Liver (tissue), 9 donors: Measurements from ENCODE around the gene COL5A1. TPM values are rescaled to one million over a fixed set of nuclear protein-coding genes. Genes with fewer than 3 reads are reported as not detected.

ENCODE experiments used
- DNase-seq: peaks from one replicate; pipeline ENCODE4 v3.0.0-alpha.2; 2017; ENCODE audit warnings: low spot score
- H3K27ac ChIP-seq, 2 donors: one replicate each; pipeline ENCODE4 v1.7.0; 2013; ENCODE audit warnings: inconsistent platforms in 2 of 2, low read length in 2 of 2, control low read depth in 1 of 2, low read depth in 1 of 2, mild to moderate bottlenecking in 1 of 2
- H3K27me3 ChIP-seq, 4 donors: one replicate each; pipeline versions ENCODE4 v1.6.1 to v1.7.0; 2013; ENCODE audit warnings: low read length in 3 of 4, inconsistent platforms in 1 of 4, mild to moderate bottlenecking in 1 of 4, moderate library complexity in 1 of 4; ENCODE audit not compliant: control insufficient read depth in 4 of 4, insufficient read depth in 4 of 4
- H3K36me3 ChIP-seq, 4 donors: one replicate each; pipeline versions ENCODE4 v1.6.1 to v1.7.0; 2013; ENCODE audit warnings: low read length in 3 of 4, mild to moderate bottlenecking in 3 of 4, low read depth in 1 of 4, moderate library complexity in 1 of 4; ENCODE audit not compliant: control insufficient read depth in 4 of 4, insufficient read depth in 3 of 4
- H3K4me1 ChIP-seq, 4 donors: one replicate each; pipeline versions ENCODE4 v1.6.1 to v1.7.0; 2013; ENCODE audit warnings: low read length in 3 of 4, mild to moderate bottlenecking in 3 of 4, moderate library complexity in 1 of 4; ENCODE audit not compliant: control insufficient read depth in 4 of 4, insufficient read depth in 4 of 4
- H3K4me3 ChIP-seq, 3 donors: one replicate each; pipeline versions ENCODE4 v1.6.1 to v1.7.0; 2013; ENCODE audit warnings: low read length in 3 of 3, control low read depth in 1 of 3, low read depth in 1 of 3, mild to moderate bottlenecking in 1 of 3
- H3K9ac ChIP-seq, 2 donors: one replicate each; pipeline ENCODE4 v1.7.0; 2013; ENCODE audit warnings: low read length in 2 of 2, mild to moderate bottlenecking in 2 of 2, moderate library complexity in 2 of 2, control low read depth in 1 of 2, low read depth in 1 of 2
- H3K9me3 ChIP-seq, 4 donors: one replicate each; pipeline versions ENCODE4 v1.6.1 to v1.7.0; 2013; ENCODE audit warnings: low read length in 3 of 4; ENCODE audit not compliant: control insufficient read depth in 4 of 4
- EGR1 ChIP-seq, 2 donors: IDR thresholded peaks; 2 replicates each; pipeline ENCODE4 v1.6.1; 2016 to 2018; ENCODE audit warnings: antibody characterized with exemption in 2 of 2, low read depth in 2 of 2
- FOXA1 ChIP-seq: IDR thresholded peaks from 2 replicates; pipeline ENCODE4 v1.6.1; 2016; ENCODE audit warnings: antibody characterized with exemption
- FOXA2 ChIP-seq: IDR thresholded peaks from 2 replicates; pipeline ENCODE4 v1.6.1; 2016; ENCODE audit warnings: antibody characterized with exemption
- GABPA ChIP-seq, 2 donors: IDR thresholded peaks in 1 of 2; conservative IDR thresholded peaks in 1 of 2; 2 replicates each; pipeline ENCODE4 v1.6.1; 2016; ENCODE audit warnings: antibody characterized with exemption in 2 of 2, mild to moderate bottlenecking in 1 of 2, moderate library complexity in 1 of 2
- HNF4A ChIP-seq, 2 donors: conservative IDR thresholded peaks; 2 replicates each; pipeline ENCODE4 v1.6.1; 2016; ENCODE audit warnings: antibody characterized with exemption in 2 of 2, mild to moderate bottlenecking in 2 of 2
- HNF4G ChIP-seq: IDR thresholded peaks from 2 replicates; pipeline ENCODE4 v1.6.1; 2016; ENCODE audit warnings: antibody characterized with exemption
- NR2F2 ChIP-seq: IDR thresholded peaks from 2 replicates; pipeline ENCODE4 v1.6.1; 2016; ENCODE audit warnings: antibody characterized with exemption
- RXRA ChIP-seq, 2 donors: IDR thresholded peaks; 2 replicates each; pipeline ENCODE4 v1.6.1; 2017 to 2018; ENCODE audit warnings: antibody characterized with exemption in 2 of 2, mild to moderate bottlenecking in 1 of 2
- SP1 ChIP-seq: IDR thresholded peaks from 2 replicates; pipeline ENCODE4 v1.6.1; 2018; ENCODE audit warnings: antibody characterized with exemption, mild to moderate bottlenecking
- YY1 ChIP-seq: IDR thresholded peaks from 2 replicates; pipeline ENCODE4 v1.6.1; 2016; ENCODE audit warnings: antibody characterized with exemption, mild to moderate bottlenecking
- WGBS: extraction: QIAGEN DNeasy Blood & Tissue Kit; methylation state at CpG from one replicate; pipeline ENCODE4 v1.1.7; 2013; 5-methylcytosine and 5-hydroxymethylcytosine counted together
- polyA plus RNA-seq, 2 donors: library from polyadenylated mRNA; stranded (reverse) in 1 of 2; unstranded in 1 of 2; fragments of 200-250 nt in 1 of 2; fragments of >200 nt in 1 of 2; fragmentation: Nextera tagmentation in 1 of 2; extraction: Ambion mirVana in 1 of 2; gene quantifications; one replicate each; pipeline versions ENCODE4 v1.2.1 to v1.2.3, GENCODE V29; 2013 to 2015
- total RNA-seq, 2 donors: library from RNA; depleted of rRNA; stranded (reverse); fragments of >200 nt; gene quantifications; one replicate each; pipeline ENCODE4 v1.2.3, GENCODE V29; 2014
- TF ChIP-seq, protein P1 (sequence below): IDR thresholded peaks from 2 replicates; pipeline ENCODE4 v1.6.1; 2016; ENCODE audit warnings: antibody characterized with exemption
- TF ChIP-seq, protein P2 (sequence below): IDR thresholded peaks from 2 replicates; pipeline ENCODE4 v1.6.1; 2016; ENCODE audit warnings: antibody characterized with exemption
- TF ChIP-seq, protein P3 (sequence below): fragments of 150-350 bp; IDR thresholded peaks from 2 replicates; pipeline ENCODE4 v1.5.1; 2017; ENCODE audit warnings: improper control_type of control experiment, low read depth, low read length; ENCODE audit not compliant: missing input control
- TF ChIP-seq, protein P4 (sequence below): IDR thresholded peaks from 2 replicates; pipeline ENCODE4 v1.6.1; 2016; ENCODE audit warnings: antibody characterized with exemption, mild to moderate bottlenecking
- donor health status: healthy.
- donor health status: healthy.
- donor health status: healthy.
- donor health status: healthy.
- donor health status: healthy.

Gene COL5A1
- total and polyA plus RNA-seq, 4 donors, result 0.67 to 15.6 (median 11.2) TPM

DNA sequence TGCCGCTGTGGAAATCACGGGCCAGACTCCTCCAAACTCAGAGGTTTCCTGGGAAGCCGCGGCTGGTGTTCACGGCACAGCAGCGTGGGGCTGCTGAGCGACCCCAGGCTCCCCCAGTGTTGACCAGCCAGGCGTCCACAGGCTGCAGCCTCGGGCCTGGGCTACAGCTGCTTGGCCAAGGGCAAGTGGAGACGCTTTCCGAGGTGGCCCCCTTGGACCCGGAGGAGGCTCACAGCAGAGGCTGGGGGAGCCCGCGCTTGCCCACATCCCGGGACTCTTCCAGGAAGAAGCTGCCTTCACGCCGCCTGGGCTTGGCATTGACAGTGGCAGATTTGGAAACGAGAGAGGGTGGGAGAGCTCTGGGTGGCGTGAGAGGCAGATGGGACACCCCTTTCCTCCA lies 186.0 kb downstream of the COL5A1 start:
- H3K9me3 ChIP-seq, result no peaks in the 10 kb centered on the region
- no peak for TF ChIP-seq HNF4G
- TF ChIP-seq, protein P1, sequence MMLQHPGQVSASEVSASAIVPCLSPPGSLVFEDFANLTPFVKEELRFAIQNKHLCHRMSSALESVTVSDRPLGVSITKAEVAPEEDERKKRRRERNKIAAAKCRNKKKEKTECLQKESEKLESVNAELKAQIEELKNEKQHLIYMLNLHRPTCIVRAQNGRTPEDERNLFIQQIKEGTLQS, result no peak
- no peak for TF ChIP-seq GABPA (IDR thresholded peaks at IDR 0.05 in 1 of 2, conservative IDR thresholded peaks at IDR 0.05 in 1 of 2)
- TF ChIP-seq, protein P2, sequence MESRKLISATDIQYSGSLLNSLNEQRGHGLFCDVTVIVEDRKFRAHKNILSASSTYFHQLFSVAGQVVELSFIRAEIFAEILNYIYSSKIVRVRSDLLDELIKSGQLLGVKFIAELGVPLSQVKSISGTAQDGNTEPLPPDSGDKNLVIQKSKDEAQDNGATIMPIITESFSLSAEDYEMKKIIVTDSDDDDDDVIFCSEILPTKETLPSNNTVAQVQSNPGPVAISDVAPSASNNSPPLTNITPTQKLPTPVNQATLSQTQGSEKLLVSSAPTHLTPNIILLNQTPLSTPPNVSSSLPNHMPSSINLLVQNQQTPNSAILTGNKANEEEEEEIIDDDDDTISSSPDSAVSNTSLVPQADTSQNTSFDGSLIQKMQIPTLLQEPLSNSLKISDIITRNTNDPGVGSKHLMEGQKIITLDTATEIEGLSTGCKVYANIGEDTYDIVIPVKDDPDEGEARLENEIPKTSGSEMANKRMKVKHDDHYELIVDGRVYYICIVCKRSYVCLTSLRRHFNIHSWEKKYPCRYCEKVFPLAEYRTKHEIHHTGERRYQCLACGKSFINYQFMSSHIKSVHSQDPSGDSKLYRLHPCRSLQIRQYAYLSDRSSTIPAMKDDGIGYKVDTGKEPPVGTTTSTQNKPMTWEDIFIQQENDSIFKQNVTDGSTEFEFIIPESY, result no peak
- TF ChIP-seq FOXA1, result no peak
- TF ChIP-seq RXRA (IDR thresholded peaks at IDR 0.05), result no peak
- TF ChIP-seq SP1, result no peak
- TF ChIP-seq FOXA2, result no peak
- TF ChIP-seq NR2F2, result no peak
- TF ChIP-seq EGR1 (IDR thresholded peaks at IDR 0.05; ENCODE audit: low read depth in 2 of 2), result no peak
- TF ChIP-seq YY1, result no peak
- TF ChIP-seq, protein P3, sequence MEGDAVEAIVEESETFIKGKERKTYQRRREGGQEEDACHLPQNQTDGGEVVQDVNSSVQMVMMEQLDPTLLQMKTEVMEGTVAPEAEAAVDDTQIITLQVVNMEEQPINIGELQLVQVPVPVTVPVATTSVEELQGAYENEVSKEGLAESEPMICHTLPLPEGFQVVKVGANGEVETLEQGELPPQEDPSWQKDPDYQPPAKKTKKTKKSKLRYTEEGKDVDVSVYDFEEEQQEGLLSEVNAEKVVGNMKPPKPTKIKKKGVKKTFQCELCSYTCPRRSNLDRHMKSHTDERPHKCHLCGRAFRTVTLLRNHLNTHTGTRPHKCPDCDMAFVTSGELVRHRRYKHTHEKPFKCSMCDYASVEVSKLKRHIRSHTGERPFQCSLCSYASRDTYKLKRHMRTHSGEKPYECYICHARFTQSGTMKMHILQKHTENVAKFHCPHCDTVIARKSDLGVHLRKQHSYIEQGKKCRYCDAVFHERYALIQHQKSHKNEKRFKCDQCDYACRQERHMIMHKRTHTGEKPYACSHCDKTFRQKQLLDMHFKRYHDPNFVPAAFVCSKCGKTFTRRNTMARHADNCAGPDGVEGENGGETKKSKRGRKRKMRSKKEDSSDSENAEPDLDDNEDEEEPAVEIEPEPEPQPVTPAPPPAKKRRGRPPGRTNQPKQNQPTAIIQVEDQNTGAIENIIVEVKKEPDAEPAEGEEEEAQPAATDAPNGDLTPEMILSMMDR, result no peak
- TF ChIP-seq, protein P4, sequence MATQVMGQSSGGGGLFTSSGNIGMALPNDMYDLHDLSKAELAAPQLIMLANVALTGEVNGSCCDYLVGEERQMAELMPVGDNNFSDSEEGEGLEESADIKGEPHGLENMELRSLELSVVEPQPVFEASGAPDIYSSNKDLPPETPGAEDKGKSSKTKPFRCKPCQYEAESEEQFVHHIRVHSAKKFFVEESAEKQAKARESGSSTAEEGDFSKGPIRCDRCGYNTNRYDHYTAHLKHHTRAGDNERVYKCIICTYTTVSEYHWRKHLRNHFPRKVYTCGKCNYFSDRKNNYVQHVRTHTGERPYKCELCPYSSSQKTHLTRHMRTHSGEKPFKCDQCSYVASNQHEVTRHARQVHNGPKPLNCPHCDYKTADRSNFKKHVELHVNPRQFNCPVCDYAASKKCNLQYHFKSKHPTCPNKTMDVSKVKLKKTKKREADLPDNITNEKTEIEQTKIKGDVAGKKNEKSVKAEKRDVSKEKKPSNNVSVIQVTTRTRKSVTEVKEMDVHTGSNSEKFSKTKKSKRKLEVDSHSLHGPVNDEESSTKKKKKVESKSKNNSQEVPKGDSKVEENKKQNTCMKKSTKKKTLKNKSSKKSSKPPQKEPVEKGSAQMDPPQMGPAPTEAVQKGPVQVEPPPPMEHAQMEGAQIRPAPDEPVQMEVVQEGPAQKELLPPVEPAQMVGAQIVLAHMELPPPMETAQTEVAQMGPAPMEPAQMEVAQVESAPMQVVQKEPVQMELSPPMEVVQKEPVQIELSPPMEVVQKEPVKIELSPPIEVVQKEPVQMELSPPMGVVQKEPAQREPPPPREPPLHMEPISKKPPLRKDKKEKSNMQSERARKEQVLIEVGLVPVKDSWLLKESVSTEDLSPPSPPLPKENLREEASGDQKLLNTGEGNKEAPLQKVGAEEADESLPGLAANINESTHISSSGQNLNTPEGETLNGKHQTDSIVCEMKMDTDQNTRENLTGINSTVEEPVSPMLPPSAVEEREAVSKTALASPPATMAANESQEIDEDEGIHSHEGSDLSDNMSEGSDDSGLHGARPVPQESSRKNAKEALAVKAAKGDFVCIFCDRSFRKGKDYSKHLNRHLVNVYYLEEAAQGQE, result no peak
- no peaks in the 10 kb centered on the region for H3K27me3 ChIP-seq
- no peak overlapping the region for H3K4me3 ChIP-seq
- WGBS, result 89% methylated on average over 19 of the region's 19 CpGs
- no peaks in the 10 kb centered on the region for H3K36me3 ChIP-seq
- DNase-seq, result no peak
- no peak overlapping the region for H3K9ac ChIP-seq
- H3K27ac ChIP-seq, result no peak overlapping the region
- H3K4me1 ChIP-seq, result no peaks in the 10 kb centered on the region

DNA sequence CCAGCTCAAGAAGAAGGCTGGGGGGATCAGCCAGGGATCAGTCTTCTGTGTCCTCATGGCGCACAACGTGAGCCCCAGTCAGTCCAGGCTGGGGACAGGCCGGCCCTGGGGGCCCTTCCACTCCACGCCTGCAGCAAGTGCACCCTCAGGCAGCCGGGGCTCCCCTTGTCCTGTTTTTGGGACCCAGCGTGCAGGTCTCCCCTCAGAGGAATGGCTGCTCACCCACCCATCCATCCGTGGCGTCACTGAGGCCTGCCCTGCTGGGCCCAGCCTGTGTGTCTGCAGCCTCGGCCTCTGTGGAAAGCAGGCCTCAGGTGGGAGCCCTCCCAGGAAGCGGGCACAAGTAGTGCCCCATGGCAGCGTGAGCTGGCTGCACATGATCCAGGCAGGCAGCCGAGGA lies 186.4 kb downstream of the COL5A1 start:
- H3K9ac ChIP-seq, result no peak overlapping the region
- no peaks in the 10 kb centered on the region for H3K27me3 ChIP-seq
- no peak for DNase-seq
- H3K4me3 ChIP-seq, result no peak overlapping the region
- H3K9me3 ChIP-seq, result no peaks in the 10 kb centered on the region
- no peak overlapping the region for H3K27ac ChIP-seq
- no peak for TF ChIP-seq HNF4A (conservative IDR thresholded peaks at IDR 0.05)
- 91% methylated on average over 12 of the region's 12 CpGs for WGBS
- no peaks in the 10 kb centered on the region for H3K36me3 ChIP-seq
- no peaks in the 10 kb centered on the region for H3K4me1 ChIP-seq
